ENCODE results near the gene ATP9A.

DNA sequence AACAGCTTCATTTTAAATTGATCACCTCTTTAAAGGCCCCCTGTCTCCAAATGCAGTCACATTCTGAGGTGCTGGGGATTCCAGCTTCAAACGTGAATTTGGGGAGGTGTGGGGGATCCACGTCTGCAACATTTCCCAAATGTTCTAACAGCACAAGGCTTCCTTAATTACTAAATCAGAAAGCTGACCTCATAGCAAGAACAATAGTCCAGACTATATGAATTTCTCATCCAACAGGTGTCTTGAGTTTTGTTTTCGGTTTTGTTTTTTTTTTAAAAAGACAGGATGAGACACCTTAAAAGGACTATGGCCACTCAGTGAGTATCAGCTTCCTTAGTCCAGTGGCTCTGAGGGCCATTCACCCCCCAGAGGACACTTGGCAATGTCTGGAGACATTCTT is 11.5 kb downstream of the ATP9A start:
- TF ChIP-seq, protein P1, sequence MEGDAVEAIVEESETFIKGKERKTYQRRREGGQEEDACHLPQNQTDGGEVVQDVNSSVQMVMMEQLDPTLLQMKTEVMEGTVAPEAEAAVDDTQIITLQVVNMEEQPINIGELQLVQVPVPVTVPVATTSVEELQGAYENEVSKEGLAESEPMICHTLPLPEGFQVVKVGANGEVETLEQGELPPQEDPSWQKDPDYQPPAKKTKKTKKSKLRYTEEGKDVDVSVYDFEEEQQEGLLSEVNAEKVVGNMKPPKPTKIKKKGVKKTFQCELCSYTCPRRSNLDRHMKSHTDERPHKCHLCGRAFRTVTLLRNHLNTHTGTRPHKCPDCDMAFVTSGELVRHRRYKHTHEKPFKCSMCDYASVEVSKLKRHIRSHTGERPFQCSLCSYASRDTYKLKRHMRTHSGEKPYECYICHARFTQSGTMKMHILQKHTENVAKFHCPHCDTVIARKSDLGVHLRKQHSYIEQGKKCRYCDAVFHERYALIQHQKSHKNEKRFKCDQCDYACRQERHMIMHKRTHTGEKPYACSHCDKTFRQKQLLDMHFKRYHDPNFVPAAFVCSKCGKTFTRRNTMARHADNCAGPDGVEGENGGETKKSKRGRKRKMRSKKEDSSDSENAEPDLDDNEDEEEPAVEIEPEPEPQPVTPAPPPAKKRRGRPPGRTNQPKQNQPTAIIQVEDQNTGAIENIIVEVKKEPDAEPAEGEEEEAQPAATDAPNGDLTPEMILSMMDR (conservative IDR thresholded peaks at IDR 0.05 in 1 of 2, IDR thresholded peaks at IDR 0.05 in 1 of 2; ENCODE audit: low read depth in 1 of 2, low read length in 2 of 2), result no peak
- TF ChIP-seq EZH2 (IDR thresholded peaks at IDR 0.05; ENCODE audit: low read length, missing control alignments), result no peak
